GM18526 (cell line): ENCODE measurements around the gene NRAS.

Source experiments
- POLR2A ChIP-seq: IDR thresholded peaks from 3 replicates; pipeline ENCODE4 v1.6.1; 2011; ENCODE audit not compliant: insufficient read length; ENCODE audit errors: extremely low read depth

The NRAS gene

GRCh38 chr1:114670083-114671010 is 46.2 kb downstream of the NRAS start:
- TF ChIP-seq POLR2A: no peak

GRCh38 chr1:114669562-114670082 is 46.9 kb downstream of the NRAS start, which contains the start of gene DENND2C:
Gene DENND2C, minus strand, starts transcription at chr1:114670049. Its CDS starts 44,065 bp downstream, at chr1:114625984.
- TF ChIP-seq POLR2A: no peak

- TF ChIP-seq POLR2A: no peak
These were observed 47.6 kb downstream of the NRAS start for GRCh38 chr1:114668784-114669561.

- TF ChIP-seq POLR2A: no peak
These were observed 48.2 kb downstream of the NRAS start for GRCh38 chr1:114668373-114668772.

- TF ChIP-seq POLR2A: no peak
These were observed 49.6 kb downstream of the NRAS start for GRCh38 chr1:114666954-114667353.

- TF ChIP-seq POLR2A: no peak
These were observed 56.3 kb downstream of the NRAS start for GRCh38 chr1:114660238-114660637.
